Measurements from ENCODE around the gene STON2. TPM values are rescaled to one million over a fixed set of nuclear protein-coding genes. Genes with fewer than 3 reads are reported as not detected.

The STON2 gene
- total and polyA plus RNA-seq, 2 of the 13 experiments (the other 11 are each of a cell fraction or from before 2014, with no cell fraction given), result 2.1 to 11.0 TPM

GRCh38 chr14:81303258-81303935 lies 96.7 kb downstream of the STON2 start (continued):
- TF ChIP-seq ZNF691 (CRISPR knock-in tag; IDR thresholded peaks at IDR 0.05; ENCODE audit: borderline replicate concordance, low read depth), result peak; percentile 87; the same call in 1 of the 2 replicates
- TF ChIP-seq HOXA9 (CRISPR knock-in tag; IDR thresholded peaks at IDR 0.05; ENCODE audit: borderline replicate concordance), result no peak
- TF ChIP-seq KDM5A (IDR thresholded peaks at IDR 0.05; ENCODE audit: borderline replicate concordance, low read length), result no peak; the same call in 1 of the 2 replicates
- TF ChIP-seq ZNF841 (CRISPR knock-in tag; IDR thresholded peaks at IDR 0.05; ENCODE audit: borderline replicate concordance), result no peak
- TF ChIP-seq ZNF782 (CRISPR knock-in tag; IDR thresholded peaks at IDR 0.05; ENCODE audit: borderline replicate concordance), result peak; percentile 47; the same call in 1 of the 2 replicates
- 0 out of 2 replicates have a peak, but pooled peaks have one; percentile 14 for TF ChIP-seq ZFX (CRISPR knock-in tag; IDR thresholded peaks at IDR 0.05; ENCODE audit: low read depth)
- TF ChIP-seq ZMYM4 (CRISPR knock-in tag; IDR thresholded peaks at IDR 0.05), result peak; percentile 96
- no peak for TF ChIP-seq ZFP36L2 (CRISPR knock-in tag; IDR thresholded peaks at IDR 0.05)
- TF ChIP-seq TRIM24 (CRISPR knock-in tag; IDR thresholded peaks at IDR 0.05), result peak; percentile 93
- TF ChIP-seq, protein P1, sequence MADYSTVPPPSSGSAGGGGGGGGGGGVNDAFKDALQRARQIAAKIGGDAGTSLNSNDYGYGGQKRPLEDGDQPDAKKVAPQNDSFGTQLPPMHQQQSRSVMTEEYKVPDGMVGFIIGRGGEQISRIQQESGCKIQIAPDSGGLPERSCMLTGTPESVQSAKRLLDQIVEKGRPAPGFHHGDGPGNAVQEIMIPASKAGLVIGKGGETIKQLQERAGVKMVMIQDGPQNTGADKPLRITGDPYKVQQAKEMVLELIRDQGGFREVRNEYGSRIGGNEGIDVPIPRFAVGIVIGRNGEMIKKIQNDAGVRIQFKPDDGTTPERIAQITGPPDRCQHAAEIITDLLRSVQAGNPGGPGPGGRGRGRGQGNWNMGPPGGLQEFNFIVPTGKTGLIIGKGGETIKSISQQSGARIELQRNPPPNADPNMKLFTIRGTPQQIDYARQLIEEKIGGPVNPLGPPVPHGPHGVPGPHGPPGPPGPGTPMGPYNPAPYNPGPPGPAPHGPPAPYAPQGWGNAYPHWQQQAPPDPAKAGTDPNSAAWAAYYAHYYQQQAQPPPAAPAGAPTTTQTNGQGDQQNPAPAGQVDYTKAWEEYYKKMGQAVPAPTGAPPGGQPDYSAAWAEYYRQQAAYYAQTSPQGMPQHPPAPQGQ (CRISPR knock-in tag; IDR thresholded peaks at IDR 0.05; ENCODE audit: borderline replicate concordance), result no peak; the same call in 1 of the 2 replicates
- no peak for TF ChIP-seq ZNF383 (CRISPR knock-in tag; IDR thresholded peaks at IDR 0.05; ENCODE audit: borderline replicate concordance)
- TF ChIP-seq ZFP82 (CRISPR knock-in tag; IDR thresholded peaks at IDR 0.05; ENCODE audit: borderline replicate concordance), result no peak
- peak; percentile 80 for TF ChIP-seq KDM6A (CRISPR knock-in tag; IDR thresholded peaks at IDR 0.05; ENCODE audit: low read depth)
- TF ChIP-seq, protein P2, sequence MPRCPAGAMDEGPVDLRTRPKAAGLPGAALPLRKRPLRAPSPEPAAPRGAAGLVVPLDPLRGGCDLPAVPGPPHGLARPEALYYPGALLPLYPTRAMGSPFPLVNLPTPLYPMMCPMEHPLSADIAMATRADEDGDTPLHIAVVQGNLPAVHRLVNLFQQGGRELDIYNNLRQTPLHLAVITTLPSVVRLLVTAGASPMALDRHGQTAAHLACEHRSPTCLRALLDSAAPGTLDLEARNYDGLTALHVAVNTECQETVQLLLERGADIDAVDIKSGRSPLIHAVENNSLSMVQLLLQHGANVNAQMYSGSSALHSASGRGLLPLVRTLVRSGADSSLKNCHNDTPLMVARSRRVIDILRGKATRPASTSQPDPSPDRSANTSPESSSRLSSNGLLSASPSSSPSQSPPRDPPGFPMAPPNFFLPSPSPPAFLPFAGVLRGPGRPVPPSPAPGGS (CRISPR knock-in tag; IDR thresholded peaks at IDR 0.05), result no peak
- no peak for TF ChIP-seq KAT2B (IDR thresholded peaks at IDR 0.05; ENCODE audit: borderline replicate concordance, low read depth, low read length)
- TF ChIP-seq ZSCAN21 (CRISPR knock-in tag; IDR thresholded peaks at IDR 0.05; ENCODE audit: borderline replicate concordance), result peak; percentile 54
- TF ChIP-seq, protein P3, sequence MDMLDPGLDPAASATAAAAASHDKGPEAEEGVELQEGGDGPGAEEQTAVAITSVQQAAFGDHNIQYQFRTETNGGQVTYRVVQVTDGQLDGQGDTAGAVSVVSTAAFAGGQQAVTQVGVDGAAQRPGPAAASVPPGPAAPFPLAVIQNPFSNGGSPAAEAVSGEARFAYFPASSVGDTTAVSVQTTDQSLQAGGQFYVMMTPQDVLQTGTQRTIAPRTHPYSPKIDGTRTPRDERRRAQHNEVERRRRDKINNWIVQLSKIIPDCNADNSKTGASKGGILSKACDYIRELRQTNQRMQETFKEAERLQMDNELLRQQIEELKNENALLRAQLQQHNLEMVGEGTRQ (IDR thresholded peaks at IDR 0.05; ENCODE audit: low read depth, low read length), result no peak
- TF ChIP-seq, protein P3 (CRISPR knock-in tag; IDR thresholded peaks at IDR 0.05; ENCODE audit: borderline replicate concordance), result no peak
- TF ChIP-seq ZNF331 (CRISPR knock-in tag; IDR thresholded peaks at IDR 0.05), result peak; percentile 91
- TF ChIP-seq NFRKB (IDR thresholded peaks at IDR 0.05), result no peak
- TF ChIP-seq GATAD2A (CRISPR knock-in tag; IDR thresholded peaks at IDR 0.05), result peak; percentile 96
- 0 out of 2 replicates have a peak, but pooled peaks have one; percentile 18 for TF ChIP-seq ESRRA (CRISPR knock-in tag; IDR thresholded peaks at IDR 0.05; ENCODE audit: low read depth)
- peak; percentile 69 for TF ChIP-seq MIER2 (CRISPR knock-in tag; IDR thresholded peaks at IDR 0.05)
- TF ChIP-seq ZKSCAN8 (CRISPR knock-in tag; IDR thresholded peaks at IDR 0.05; ENCODE audit: borderline replicate concordance), result peak; percentile 81; the same call in 1 of the 2 replicates
- no peak for TF ChIP-seq STAT5B (CRISPR knock-in tag; IDR thresholded peaks at IDR 0.05)
